Upper lobe of left lung (tissue), 4 donors: ENCODE results near the gene LENEP.

ENCODE experiments used
- CTCF ChIP-seq, 6 experiments: fragments of 450-650 bp in 4 of 6; fragments of 200-600 bp in 2 of 6; sonication (generic) in 2 of 6; IDR thresholded peaks; one replicate each; pipeline ENCODE4 v1.5.1; 2016 to 2019; ENCODE audit warnings: antibody characterized with exemption in 6 of 6
- EP300 ChIP-seq, 4 donors: sonication (generic); formaldehyde crosslinking; IDR thresholded peaks; one replicate each; pipeline ENCODE4 v1.5.1; 2017; ENCODE audit warnings: antibody characterized with exemption in 4 of 4, control low read depth in 2 of 4
- POLR2A ChIP-seq, 4 donors: fragments of 450-650 bp; IDR thresholded peaks; one replicate each; pipeline ENCODE4 v1.5.1; 2016 to 2017; ENCODE audit warnings: antibody characterized with exemption in 4 of 4, mild to moderate bottlenecking in 2 of 4
- POLR2AphosphoS5 ChIP-seq, 2 donors: sonication (generic); formaldehyde crosslinking; IDR thresholded peaks; one replicate each; pipeline ENCODE4 v1.5.1; 2017; ENCODE audit warnings: antibody characterized with exemption in 2 of 2

GRCh38 chr1:155001425-155001674, 8.0 kb downstream of the LENEP start:
- no peak for TF ChIP-seq POLR2AphosphoS5 (IDR thresholded peaks at IDR 0.05)
- no peak for TF ChIP-seq CTCF (IDR thresholded peaks at IDR 0.05)
- no peak for TF ChIP-seq POLR2A (IDR thresholded peaks at IDR 0.05)
- no peak for TF ChIP-seq EP300 (IDR thresholded peaks at IDR 0.05)
